ENCODE results near the gene RAB31.

The RAB31 gene

GRCh38 chr18:9870431-9871008 is 162.4 kb downstream of the RAB31 start:
- Histone ChIP-seq H2BK15ac (ENCODE audit: low read depth, poor library complexity, severe bottlenecking) (no peak overlapping the region), H2AK5ac (ENCODE audit: low read length, severe bottlenecking) (no peak overlapping the region), H2AFZ (ENCODE audit: low read depth, low read length) (no peak overlapping the region)

GRCh38 chr18:9871244-9871746 is 163.2 kb downstream of the RAB31 start:
- Histone ChIP-seq H2AK5ac (ENCODE audit: low read length, severe bottlenecking) (no peak overlapping the region), H3K23ac (ENCODE audit: low read length in 2 of 2) (no peak overlapping the region), H2AFZ (ENCODE audit: low read depth, low read length) (no peak overlapping the region), H3K4me1 (ENCODE audit: control insufficient read depth, insufficient read depth, low read depth, low read length) (peaks cover 3% of the 10 kb centered on the region), H3K4me2 (ENCODE audit: low read length, poor library complexity, severe bottlenecking) (no peak overlapping the region), H4K8ac (ENCODE audit: low read length) (no peak overlapping the region), H2BK5ac (ENCODE audit: low read depth, low read length, poor library complexity, severe bottlenecking) (no peak overlapping the region), H3K9ac (ENCODE audit: low read length) (no peak overlapping the region), H2BK120ac (ENCODE audit: low read depth, low read length) (peak overlapping the region; percentile 27), H4K91ac (ENCODE audit: low read length) (peak overlapping the region; percentile 79), H3K4ac (ENCODE audit: low read depth in 1 of 2, low read length in 2 of 2) (peak overlapping the region; percentile 35 to 76), H3K4me3 (ENCODE audit: insufficient read depth in 1 of 2, low read depth in 1 of 2, low read length in 2 of 2) (no peak overlapping the region), H3K79me1 (replicated peaks; ENCODE audit: low read length, poor library complexity, severe bottlenecking) (no peaks in the 10 kb centered on the region), H3K18ac (ENCODE audit: low read depth in 1 of 2, low read length in 2 of 2) (peak overlapping the region; percentile 45 to 59), H3K9me3 (ENCODE audit: control insufficient read depth, low read length) (peaks cover 10% of the 10 kb centered on the region), H2BK12ac (ENCODE audit: low read length in 2 of 2) (peak overlapping the region; percentile 88 to 98), H3K27ac (ENCODE audit: low read length, poor library complexity, severe bottlenecking) (no peak overlapping the region), H3K14ac (ENCODE audit: low read length in 2 of 2) (peak overlapping the region in 1 of 2 experiments; percentile 28), H3K36me3 (ENCODE audit: control insufficient read depth in 1 of 2, insufficient read depth in 2 of 2, low read depth in 1 of 2, low read length in 2 of 2) (no peaks in the 10 kb centered on the region), H3K27me3 (ENCODE audit: control insufficient read depth in 1 of 2, insufficient read depth in 1 of 2, low read length in 2 of 2) (no peaks in the 10 kb centered on the region), H2BK15ac (ENCODE audit: low read depth, poor library complexity, severe bottlenecking) (no peak overlapping the region)
- no peak for DNase-seq
- 95% methylated on average over 6 of the region's 6 CpGs for WGBS

More at GRCh38 chr18:9870431-9871008, 162.4 kb downstream of the RAB31 start:
- peak overlapping the region; percentile 68 for H3K9ac ChIP-seq (ENCODE audit: low read length)
- no peaks in the 10 kb centered on the region for H3K36me3 ChIP-seq (ENCODE audit: control insufficient read depth in 1 of 2, insufficient read depth in 2 of 2, low read depth in 1 of 2, low read length in 2 of 2)
- H3K4ac ChIP-seq (ENCODE audit: low read depth in 1 of 2, low read length in 2 of 2), result peak overlapping the region; percentile 81 to 91
- no peak overlapping the region for H2BK5ac ChIP-seq (ENCODE audit: low read depth, low read length, poor library complexity, severe bottlenecking)
- peak overlapping the region; percentile 9 for H2BK120ac ChIP-seq (ENCODE audit: low read depth, low read length)
- DNase-seq, result no peak
- H2BK12ac ChIP-seq (ENCODE audit: low read length in 2 of 2), result peak overlapping the region in 1 of 2 experiments; percentile 92
- H3K14ac ChIP-seq (ENCODE audit: low read length in 2 of 2), result no peak overlapping the region
- H3K27ac ChIP-seq (ENCODE audit: low read length, poor library complexity, severe bottlenecking), result no peak overlapping the region
- H4K91ac ChIP-seq (ENCODE audit: low read length), result no peak overlapping the region
- H3K18ac ChIP-seq (ENCODE audit: low read depth in 1 of 2, low read length in 2 of 2), result peak overlapping the region; percentile 72 to 95
- no peak overlapping the region for H3K4me2 ChIP-seq (ENCODE audit: low read length, poor library complexity, severe bottlenecking)
- H3K9me3 ChIP-seq (ENCODE audit: control insufficient read depth, low read length), result peaks cover 18% of the 10 kb centered on the region
- no peak overlapping the region for H4K8ac ChIP-seq (ENCODE audit: low read length)
- no peak overlapping the region for H3K23ac ChIP-seq (ENCODE audit: low read length in 2 of 2)
- H3K4me3 ChIP-seq (ENCODE audit: insufficient read depth in 1 of 2, low read depth in 1 of 2, low read length in 2 of 2), result no peak overlapping the region
- peaks cover 3% of the 10 kb centered on the region for H3K4me1 ChIP-seq (ENCODE audit: control insufficient read depth, insufficient read depth, low read depth, low read length)
- no peaks in the 10 kb centered on the region for H3K79me1 ChIP-seq (replicated peaks; ENCODE audit: low read length, poor library complexity, severe bottlenecking)
- 62% methylated on average over 4 of the region's 4 CpGs for WGBS
- H3K27me3 ChIP-seq (ENCODE audit: control insufficient read depth in 1 of 2, insufficient read depth in 1 of 2, low read length in 2 of 2), result no peaks in the 10 kb centered on the region

- Histone ChIP-seq H3K9ac (ENCODE audit: low read length) (no peak overlapping the region), H3K79me1 (replicated peaks; ENCODE audit: low read length, poor library complexity, severe bottlenecking) (no peaks in the 10 kb centered on the region), H3K36me3 (ENCODE audit: control insufficient read depth in 1 of 2, insufficient read depth in 2 of 2, low read depth in 1 of 2, low read length in 2 of 2) (no peaks in the 10 kb centered on the region), H3K4me1 (ENCODE audit: control insufficient read depth, insufficient read depth, low read depth, low read length) (peaks cover 2% of the 10 kb centered on the region), H3K4me3 (ENCODE audit: insufficient read depth in 1 of 2, low read depth in 1 of 2, low read length in 2 of 2) (no peak overlapping the region), H3K4me2 (ENCODE audit: low read length, poor library complexity, severe bottlenecking) (no peak overlapping the region), H3K4ac (ENCODE audit: low read depth in 1 of 2, low read length in 2 of 2) (no peak overlapping the region), H2AK5ac (ENCODE audit: low read length, severe bottlenecking) (no peak overlapping the region), H2BK5ac (ENCODE audit: low read depth, low read length, poor library complexity, severe bottlenecking) (no peak overlapping the region), H3K27ac (ENCODE audit: low read length, poor library complexity, severe bottlenecking) (no peak overlapping the region), H3K23ac (ENCODE audit: low read length in 2 of 2) (no peak overlapping the region), H2BK12ac (ENCODE audit: low read length in 2 of 2) (peak overlapping the region; percentile 6 to 80), H3K9me3 (ENCODE audit: control insufficient read depth, low read length) (no peaks in the 10 kb centered on the region), H3K27me3 (ENCODE audit: control insufficient read depth in 1 of 2, insufficient read depth in 1 of 2, low read length in 2 of 2) (no peaks in the 10 kb centered on the region), H3K14ac (ENCODE audit: low read length in 2 of 2) (no peak overlapping the region), H2AFZ (ENCODE audit: low read depth, low read length) (no peak overlapping the region), H2BK120ac (ENCODE audit: low read depth, low read length) (no peak overlapping the region), H4K8ac (ENCODE audit: low read length) (peak overlapping the region; percentile 27), H2BK15ac (ENCODE audit: low read depth, poor library complexity, severe bottlenecking) (no peak overlapping the region), H4K91ac (ENCODE audit: low read length) (no peak overlapping the region), H3K18ac (ENCODE audit: low read depth in 1 of 2, low read length in 2 of 2) (peak overlapping the region; percentile 45 to 60)
- no peak for DNase-seq
Observed at GRCh38 chr18:9872823-9873222, 164.7 kb downstream of the RAB31 start.

GRCh38 chr18:9874728-9875127 is 166.6 kb downstream of the RAB31 start:
- Histone ChIP-seq H3K79me1 (replicated peaks; ENCODE audit: low read length, poor library complexity, severe bottlenecking) (no peaks in the 10 kb centered on the region), H3K4me2 (ENCODE audit: low read length, poor library complexity, severe bottlenecking) (no peak overlapping the region), H3K4me3 (ENCODE audit: insufficient read depth in 1 of 2, low read depth in 1 of 2, low read length in 2 of 2) (no peak overlapping the region), H2BK15ac (ENCODE audit: low read depth, poor library complexity, severe bottlenecking) (no peak overlapping the region), H2BK12ac (ENCODE audit: low read length in 2 of 2) (no peak overlapping the region), H4K91ac (ENCODE audit: low read length) (no peak overlapping the region), H2AFZ (ENCODE audit: low read depth, low read length) (no peak overlapping the region), H3K27ac (ENCODE audit: low read length, poor library complexity, severe bottlenecking) (no peak overlapping the region), H2AK5ac (ENCODE audit: low read length, severe bottlenecking) (no peak overlapping the region), H3K18ac (ENCODE audit: low read depth in 1 of 2, low read length in 2 of 2) (no peak overlapping the region), H3K27me3 (ENCODE audit: control insufficient read depth in 1 of 2, insufficient read depth in 1 of 2, low read length in 2 of 2) (no peaks in the 10 kb centered on the region), H3K36me3 (ENCODE audit: control insufficient read depth in 1 of 2, insufficient read depth in 2 of 2, low read depth in 1 of 2, low read length in 2 of 2) (no peaks in the 10 kb centered on the region), H3K14ac (ENCODE audit: low read length in 2 of 2) (no peak overlapping the region), H3K23ac (ENCODE audit: low read length in 2 of 2) (no peak overlapping the region), H3K9ac (ENCODE audit: low read length) (no peak overlapping the region), H3K9me3 (ENCODE audit: control insufficient read depth, low read length) (no peaks in the 10 kb centered on the region), H2BK5ac (ENCODE audit: low read depth, low read length, poor library complexity, severe bottlenecking) (no peak overlapping the region), H2BK120ac (ENCODE audit: low read depth, low read length) (no peak overlapping the region), H3K4me1 (ENCODE audit: control insufficient read depth, insufficient read depth, low read depth, low read length) (peaks cover 2% of the 10 kb centered on the region), H3K4ac (ENCODE audit: low read depth in 1 of 2, low read length in 2 of 2) (no peak overlapping the region), H4K8ac (ENCODE audit: low read length) (no peak overlapping the region)
- DNase-seq, result no peak
- no CpG with 5 or more reads among the region's 1 CpG for WGBS

All from mesenchymal stem cell (in vitro differentiated cells and primary cell).